ENCODE data around the gene SNX2. TPM values are rescaled to one million over a fixed set of nuclear protein-coding genes. Genes with fewer than 3 reads are reported as not detected.
A peak's percentile ranks its signal among the peaks of the same experiment; 100 is the strongest.

SNX2 gene
- total and polyA plus RNA-seq, 4 donors: 25.5 to 57.0 (median 34.3) TPM

DNA sequence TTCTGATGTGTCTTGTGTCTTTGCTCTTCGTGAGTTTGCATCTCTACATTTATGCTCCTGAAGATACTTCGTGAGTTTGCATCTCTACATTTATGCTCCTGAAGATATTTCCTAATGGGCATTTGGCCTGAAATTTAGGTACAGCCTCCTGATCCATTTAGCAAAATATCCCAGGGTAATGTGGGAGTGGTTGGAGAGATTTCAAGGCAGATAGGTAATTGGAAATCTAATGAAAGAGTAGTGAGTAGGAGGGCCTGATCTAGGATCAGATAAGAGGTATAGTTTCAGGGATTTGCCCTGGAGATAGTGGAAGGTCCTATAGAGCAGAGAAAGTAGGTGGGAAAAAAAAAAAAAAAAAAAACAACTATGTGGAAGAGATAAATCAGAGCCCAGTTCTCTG is 14.6 kb upstream of the SNX2 start:
- no peak overlapping the region for H3K9ac ChIP-seq (ENCODE audit: low read depth in 1 of 2, low read length in 2 of 2)
- no peak overlapping the region for H3K4me3 ChIP-seq (ENCODE audit: low read depth in 1 of 3, low read length in 3 of 3)
- no peaks in the 10 kb centered on the region for H3K9me3 ChIP-seq (ENCODE audit: control insufficient read depth in 4 of 4, low read length in 3 of 4)
- TF ChIP-seq RAD21 (IDR thresholded peaks at IDR 0.05) (no peak), GABPA (IDR thresholded peaks at IDR 0.05 in 1 of 2, conservative IDR thresholded peaks at IDR 0.05 in 1 of 2) (no peak), REST (IDR thresholded peaks at IDR 0.05) (no peak), MAX (IDR thresholded peaks at IDR 0.05) (no peak), RXRA (IDR thresholded peaks at IDR 0.05) (no peak), HNF4G (IDR thresholded peaks at IDR 0.05) (no peak), NR2F2 (IDR thresholded peaks at IDR 0.05) (no peak), TAF1 (conservative IDR thresholded peaks at IDR 0.05) (no peak), FOXA1 (IDR thresholded peaks at IDR 0.05) (no peak), JUND (IDR thresholded peaks at IDR 0.05) (no peak), EGR1 (IDR thresholded peaks at IDR 0.05; ENCODE audit: low read depth in 2 of 2) (no peak), FOXA2 (IDR thresholded peaks at IDR 0.05) (no peak), YY1 (IDR thresholded peaks at IDR 0.05) (no peak)
- TF ChIP-seq, protein P1, sequence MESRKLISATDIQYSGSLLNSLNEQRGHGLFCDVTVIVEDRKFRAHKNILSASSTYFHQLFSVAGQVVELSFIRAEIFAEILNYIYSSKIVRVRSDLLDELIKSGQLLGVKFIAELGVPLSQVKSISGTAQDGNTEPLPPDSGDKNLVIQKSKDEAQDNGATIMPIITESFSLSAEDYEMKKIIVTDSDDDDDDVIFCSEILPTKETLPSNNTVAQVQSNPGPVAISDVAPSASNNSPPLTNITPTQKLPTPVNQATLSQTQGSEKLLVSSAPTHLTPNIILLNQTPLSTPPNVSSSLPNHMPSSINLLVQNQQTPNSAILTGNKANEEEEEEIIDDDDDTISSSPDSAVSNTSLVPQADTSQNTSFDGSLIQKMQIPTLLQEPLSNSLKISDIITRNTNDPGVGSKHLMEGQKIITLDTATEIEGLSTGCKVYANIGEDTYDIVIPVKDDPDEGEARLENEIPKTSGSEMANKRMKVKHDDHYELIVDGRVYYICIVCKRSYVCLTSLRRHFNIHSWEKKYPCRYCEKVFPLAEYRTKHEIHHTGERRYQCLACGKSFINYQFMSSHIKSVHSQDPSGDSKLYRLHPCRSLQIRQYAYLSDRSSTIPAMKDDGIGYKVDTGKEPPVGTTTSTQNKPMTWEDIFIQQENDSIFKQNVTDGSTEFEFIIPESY (IDR thresholded peaks at IDR 0.05): no peak
- TF ChIP-seq, protein P2, sequence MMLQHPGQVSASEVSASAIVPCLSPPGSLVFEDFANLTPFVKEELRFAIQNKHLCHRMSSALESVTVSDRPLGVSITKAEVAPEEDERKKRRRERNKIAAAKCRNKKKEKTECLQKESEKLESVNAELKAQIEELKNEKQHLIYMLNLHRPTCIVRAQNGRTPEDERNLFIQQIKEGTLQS (IDR thresholded peaks at IDR 0.05): no peak
- no peak overlapping the region for H3K27ac ChIP-seq (ENCODE audit: low read depth in 1 of 2, low read length in 2 of 2)
- WGBS: 92% methylated on average over 2 of the region's 2 CpGs
- no peaks in the 10 kb centered on the region for H3K36me3 ChIP-seq (ENCODE audit: control insufficient read depth in 4 of 4, insufficient read depth in 3 of 4, low read depth in 1 of 4, low read length in 3 of 4)
- no peak for DNase-seq (ENCODE audit: low spot score)
- H3K27me3 ChIP-seq (ENCODE audit: control insufficient read depth in 4 of 4, insufficient read depth in 4 of 4, low read length in 3 of 4): no peaks in the 10 kb centered on the region
- no peaks in the 10 kb centered on the region for H3K4me1 ChIP-seq (ENCODE audit: control insufficient read depth in 4 of 4, insufficient read depth in 4 of 4, low read length in 3 of 4)

DNA sequence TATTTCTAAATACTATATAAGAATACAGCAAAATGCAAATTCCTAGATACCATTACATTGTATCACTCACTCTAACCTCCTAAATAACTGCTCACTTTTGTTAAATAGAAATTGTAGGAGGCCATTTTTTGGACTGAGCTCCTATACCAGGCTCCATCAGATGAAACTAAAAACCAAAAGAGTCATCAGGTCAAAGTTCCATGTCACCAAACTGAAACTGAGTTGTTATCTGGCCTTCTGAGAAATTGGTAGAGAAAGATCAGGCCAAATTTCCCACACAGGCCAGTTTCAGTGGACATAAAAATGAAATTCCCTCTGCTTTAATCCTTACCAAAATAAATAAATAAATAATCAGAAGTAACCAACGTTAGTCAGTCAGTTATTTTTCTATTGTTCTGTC is 13.8 kb upstream of the SNX2 start:
- Histone ChIP-seq H3K4me1 (ENCODE audit: control insufficient read depth in 4 of 4, insufficient read depth in 4 of 4, low read length in 3 of 4) (no peaks in the 10 kb centered on the region), H3K4me3 (ENCODE audit: low read depth in 1 of 3, low read length in 3 of 3) (no peak overlapping the region), H3K9me3 (ENCODE audit: control insufficient read depth in 4 of 4, low read length in 3 of 4) (no peaks in the 10 kb centered on the region), H3K9ac (ENCODE audit: low read depth in 1 of 2, low read length in 2 of 2) (no peak overlapping the region), H3K36me3 (ENCODE audit: control insufficient read depth in 4 of 4, insufficient read depth in 3 of 4, low read depth in 1 of 4, low read length in 3 of 4) (no peaks in the 10 kb centered on the region), H3K27ac (ENCODE audit: low read depth in 1 of 2, low read length in 2 of 2) (no peak overlapping the region), H3K27me3 (ENCODE audit: control insufficient read depth in 4 of 4, insufficient read depth in 4 of 4, low read length in 3 of 4) (no peaks in the 10 kb centered on the region)
- DNase-seq (ENCODE audit: low spot score): no peak
- 35% methylated on average over 1 of the region's 1 CpG for WGBS
- TF ChIP-seq, protein P2 (IDR thresholded peaks at IDR 0.05): no peak
- TF ChIP-seq HNF4A (conservative IDR thresholded peaks at IDR 0.05) (peak; percentile 33 to 67), SP1 (IDR thresholded peaks at IDR 0.05) (peak; percentile 57), REST (IDR thresholded peaks at IDR 0.05) (no peak), RAD21 (IDR thresholded peaks at IDR 0.05) (peak in 1 of 2 donors; percentile 10), FOXA1 (IDR thresholded peaks at IDR 0.05) (no peak)
- TF ChIP-seq, protein P3, sequence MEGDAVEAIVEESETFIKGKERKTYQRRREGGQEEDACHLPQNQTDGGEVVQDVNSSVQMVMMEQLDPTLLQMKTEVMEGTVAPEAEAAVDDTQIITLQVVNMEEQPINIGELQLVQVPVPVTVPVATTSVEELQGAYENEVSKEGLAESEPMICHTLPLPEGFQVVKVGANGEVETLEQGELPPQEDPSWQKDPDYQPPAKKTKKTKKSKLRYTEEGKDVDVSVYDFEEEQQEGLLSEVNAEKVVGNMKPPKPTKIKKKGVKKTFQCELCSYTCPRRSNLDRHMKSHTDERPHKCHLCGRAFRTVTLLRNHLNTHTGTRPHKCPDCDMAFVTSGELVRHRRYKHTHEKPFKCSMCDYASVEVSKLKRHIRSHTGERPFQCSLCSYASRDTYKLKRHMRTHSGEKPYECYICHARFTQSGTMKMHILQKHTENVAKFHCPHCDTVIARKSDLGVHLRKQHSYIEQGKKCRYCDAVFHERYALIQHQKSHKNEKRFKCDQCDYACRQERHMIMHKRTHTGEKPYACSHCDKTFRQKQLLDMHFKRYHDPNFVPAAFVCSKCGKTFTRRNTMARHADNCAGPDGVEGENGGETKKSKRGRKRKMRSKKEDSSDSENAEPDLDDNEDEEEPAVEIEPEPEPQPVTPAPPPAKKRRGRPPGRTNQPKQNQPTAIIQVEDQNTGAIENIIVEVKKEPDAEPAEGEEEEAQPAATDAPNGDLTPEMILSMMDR (IDR thresholded peaks at IDR 0.05; ENCODE audit: low read depth, low read length, missing input control): no peak
- TF ChIP-seq, protein P1 (IDR thresholded peaks at IDR 0.05): no peak
